ENCODE results near the gene TMEM94. TPM values are rescaled to one million over a fixed set of nuclear protein-coding genes. Genes with fewer than 3 reads are reported as not detected.
A peak's percentile ranks its signal among the peaks of the same experiment; 100 is the strongest.
"Not testable (repeated sequence)": the region's sequence is repeated elsewhere in the genome, so short reads cannot be mapped to it uniquely, and the experiment has no call there.

The TMEM94 gene
- total RNA-seq (2014; rRNA removed; shearing (Covaris generic)), result 50.3 and 53.2 TPM in 2 replicates

DNA sequence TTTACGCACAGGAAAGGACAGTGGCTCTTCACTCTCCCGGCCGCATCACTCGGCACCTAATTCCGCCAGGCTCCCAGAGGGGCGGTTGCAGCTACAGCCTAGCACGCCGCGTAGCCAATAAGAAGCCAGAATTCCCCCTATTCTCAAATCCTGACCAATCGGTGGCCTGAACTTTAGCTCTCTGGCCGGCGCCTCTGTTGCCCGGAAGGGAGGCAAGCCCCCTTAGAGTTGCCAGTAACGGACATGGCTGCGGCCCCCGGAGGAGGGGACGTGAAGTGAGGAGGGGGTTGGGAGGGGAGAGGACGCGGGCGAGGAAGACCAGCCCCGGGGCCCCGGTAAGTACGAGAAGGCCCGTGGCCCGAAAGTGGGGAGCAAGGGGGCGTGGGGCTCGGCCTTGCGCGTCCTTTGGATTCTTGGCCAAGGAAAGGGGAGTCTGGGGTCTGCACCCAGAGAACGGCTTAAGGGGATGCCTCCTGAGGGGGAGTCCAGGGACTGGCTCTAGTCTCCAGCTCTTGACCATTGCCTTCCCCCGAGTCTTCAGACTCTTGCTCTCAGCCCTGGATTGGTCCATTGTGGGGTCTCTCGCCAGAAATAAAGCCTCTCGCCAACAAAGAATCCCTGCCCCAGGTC lies at the start of gene TMEM94:
TSS of gene TMEM94 (plus strand) at position 219 of the 630 bp plus-strand sequence. CDS start 15,271 bp downstream, outside the sequence.
- in situ Hi-C loops (cut with HindIII; ENCODE audit: low sequenced_read_pairs), result no loop called here
- peak; percentile 99 for DNase-seq (ENCODE audit: low spot score)

DNA sequence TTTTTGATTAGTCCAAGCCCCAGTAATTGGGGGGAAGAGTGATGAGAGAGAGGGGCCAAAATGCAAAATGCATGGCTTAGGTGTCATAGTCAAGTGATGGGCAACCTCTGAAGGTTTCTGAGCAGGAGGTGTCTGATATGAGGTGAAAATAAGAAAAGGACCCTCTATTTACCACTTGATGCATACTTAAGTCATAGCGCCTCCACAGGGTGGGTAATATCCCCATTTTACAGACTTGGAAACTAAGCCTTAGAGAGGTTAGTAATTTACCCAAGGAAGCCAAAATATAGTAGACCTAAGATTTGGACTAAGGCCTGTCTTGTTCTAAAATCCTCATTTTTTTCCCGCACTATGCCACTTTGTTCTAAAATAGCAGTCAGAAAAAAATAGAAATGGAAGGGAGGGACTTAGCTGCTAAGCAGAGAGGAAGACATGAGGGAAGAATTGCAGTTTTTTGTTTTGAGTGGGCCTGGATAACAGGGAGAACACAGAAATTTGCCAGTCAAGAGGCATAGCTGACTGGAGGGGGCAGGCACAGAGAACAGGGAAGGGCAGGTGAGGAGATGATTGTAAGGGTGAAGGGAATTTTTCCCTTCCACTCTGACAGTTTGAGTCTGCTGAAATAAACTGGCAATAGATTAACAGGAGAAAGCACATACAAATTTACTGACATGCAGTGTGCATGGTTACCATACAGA lies 48.6 kb upstream of the TMEM94 start:
- in situ Hi-C loops (cut with HindIII; ENCODE audit: low sequenced_read_pairs), result no loop called here

DNA sequence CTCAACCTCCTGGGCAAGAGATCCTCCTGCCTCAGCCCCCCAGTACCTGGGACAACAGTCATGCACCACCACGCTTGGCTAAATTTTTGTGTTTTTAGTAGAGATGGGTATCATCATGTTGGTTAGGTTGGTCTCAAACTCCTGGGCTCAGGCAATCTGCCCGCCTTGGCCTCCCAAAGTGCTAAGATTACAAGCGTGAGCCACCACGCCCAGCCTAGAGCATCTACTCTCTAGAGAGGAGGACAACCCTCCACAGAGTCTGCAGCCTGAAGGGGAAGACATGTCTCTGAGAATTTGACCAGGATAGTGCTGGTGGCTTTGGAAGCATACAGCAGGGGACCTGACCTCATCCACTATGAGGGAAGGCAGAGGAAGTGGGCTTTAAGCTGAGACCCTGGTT lies 46.3 kb upstream of the TMEM94 start:
- in situ Hi-C loops (cut with HindIII; ENCODE audit: low sequenced_read_pairs), result no loop called here
- no peak for DNase-seq (ENCODE audit: low spot score)

More for the DNA sequence above, 48.6 kb upstream of the TMEM94 start:
- no peak for DNase-seq (ENCODE audit: low spot score)

DNA sequence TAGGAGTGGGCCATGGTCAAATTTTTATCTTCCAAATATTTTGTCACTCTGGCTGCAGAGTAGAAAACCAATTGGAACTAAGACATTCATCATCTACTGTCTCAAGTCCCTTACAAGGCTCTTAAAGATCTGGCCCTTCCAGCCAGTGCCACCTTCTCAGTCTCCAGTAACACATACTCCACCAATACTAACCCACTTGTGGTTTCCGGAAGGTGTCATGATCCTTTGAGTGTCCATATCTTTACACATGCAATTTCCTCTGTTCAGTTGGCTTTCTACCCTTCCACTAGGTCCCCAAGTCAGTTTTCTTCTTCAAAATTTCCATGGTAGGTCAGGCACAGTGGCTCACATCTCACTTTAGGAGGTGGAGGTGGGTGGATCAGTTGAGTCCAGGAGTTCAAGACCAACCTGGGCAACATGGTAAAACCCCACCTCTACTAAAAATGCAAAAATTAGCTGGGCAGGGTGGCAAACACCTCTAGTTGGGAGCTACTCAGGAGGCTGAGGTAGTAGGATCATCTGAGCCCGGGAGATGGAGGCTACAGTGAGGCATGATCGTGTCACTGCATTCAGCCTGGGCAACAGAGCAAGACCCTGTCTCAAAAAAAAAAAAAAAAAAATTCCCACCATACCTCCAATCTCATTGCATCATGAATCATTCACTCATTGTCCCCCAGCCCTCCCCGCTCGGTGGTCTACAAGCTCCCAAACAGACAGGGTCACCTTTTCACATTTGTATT lies 44.9 kb upstream of the TMEM94 start:
- DNase-seq (ENCODE audit: low spot score), result no peak
- in situ Hi-C loops (cut with HindIII; ENCODE audit: low sequenced_read_pairs), result no loop called here

DNA sequence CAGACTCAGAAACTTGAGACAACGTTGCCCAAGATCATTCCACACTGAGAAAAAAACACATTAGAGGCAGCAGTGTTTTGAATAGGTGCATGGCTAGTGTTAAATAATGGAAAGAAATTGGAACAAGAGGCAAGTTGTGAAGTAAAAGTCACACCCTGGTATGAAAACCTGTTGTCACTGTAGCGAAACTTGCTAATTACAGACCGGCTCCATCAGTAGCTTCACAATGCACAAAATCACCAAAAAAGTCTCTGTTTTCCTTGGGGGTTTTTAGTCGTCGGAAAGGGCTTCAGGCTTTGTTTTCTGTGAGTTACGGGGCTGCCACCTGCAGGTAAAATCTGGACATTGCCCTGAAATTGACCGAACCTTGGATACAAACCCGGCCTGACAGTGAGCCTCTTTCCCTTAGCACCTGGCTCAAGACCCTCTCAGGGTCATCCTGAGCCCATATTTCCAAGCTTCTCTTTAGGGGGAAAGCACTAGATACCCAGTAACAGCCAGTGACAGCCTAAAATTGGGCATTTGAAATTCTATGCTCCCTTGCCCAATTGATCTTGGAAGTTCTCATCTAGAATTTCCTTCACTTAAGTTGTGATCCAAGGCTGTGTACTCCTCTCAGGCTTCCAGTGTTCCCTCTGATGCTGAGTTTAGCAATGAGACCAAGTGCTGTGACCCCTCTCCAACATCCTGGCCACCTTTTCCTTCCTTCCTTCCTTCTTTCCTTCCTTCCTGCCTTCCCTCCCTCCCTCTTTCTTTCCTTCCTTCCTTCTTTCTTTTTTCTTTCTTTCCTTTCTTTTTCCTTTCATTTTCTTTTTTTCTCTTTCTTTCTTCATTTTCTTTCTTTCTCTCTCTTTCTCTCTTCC lies 43.7 kb upstream of the TMEM94 start:
- peak; percentile 67 for DNase-seq (ENCODE audit: low spot score)
- in situ Hi-C loops (cut with HindIII; ENCODE audit: low sequenced_read_pairs), result no loop called here

DNA sequence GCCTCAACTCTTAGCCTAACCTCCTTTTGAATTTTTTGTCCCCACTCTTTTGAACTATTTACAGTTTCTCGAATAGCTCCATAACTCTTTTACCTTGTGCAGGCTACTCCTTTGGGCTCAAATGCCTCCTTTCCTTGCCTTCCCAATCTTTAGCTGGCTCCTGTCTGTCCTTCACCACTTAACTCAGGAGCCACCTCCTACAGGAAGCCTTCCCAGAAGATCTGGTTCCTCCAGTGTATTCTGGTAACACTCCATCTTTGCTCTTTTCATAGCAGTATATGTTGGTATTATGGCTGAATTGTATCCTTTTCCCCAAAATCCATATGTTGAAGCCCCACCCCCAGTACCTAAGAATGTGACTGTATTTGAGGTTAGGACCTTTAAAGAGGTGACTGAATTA lies 41.9 kb upstream of the TMEM94 start:
- no peak for DNase-seq (ENCODE audit: low spot score)
- in situ Hi-C loops (cut with HindIII; ENCODE audit: low sequenced_read_pairs), result no loop called here

DNA sequence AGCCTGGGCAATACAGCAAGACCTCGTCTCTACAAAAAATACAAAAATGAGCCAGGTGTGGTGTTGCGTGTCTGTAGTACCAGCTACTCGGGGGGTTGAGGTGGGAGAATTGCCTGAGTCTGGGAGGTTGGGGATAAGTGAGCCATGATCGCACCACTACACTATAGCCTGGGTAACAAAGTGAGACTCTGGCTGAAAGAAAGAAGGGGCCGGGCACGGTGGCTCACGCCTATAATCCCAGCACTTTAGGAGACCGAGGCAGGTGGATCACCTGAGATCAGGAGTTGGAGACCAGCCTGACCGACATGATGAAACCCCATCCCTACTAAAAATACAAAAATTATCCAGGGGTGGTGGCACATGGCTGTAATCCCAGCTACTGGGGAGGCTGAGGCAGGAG lies 40.4 kb upstream of the TMEM94 start:
- in situ Hi-C loops (cut with HindIII; ENCODE audit: low sequenced_read_pairs), result no loop called here
- no peak for DNase-seq (ENCODE audit: low spot score)

DNA sequence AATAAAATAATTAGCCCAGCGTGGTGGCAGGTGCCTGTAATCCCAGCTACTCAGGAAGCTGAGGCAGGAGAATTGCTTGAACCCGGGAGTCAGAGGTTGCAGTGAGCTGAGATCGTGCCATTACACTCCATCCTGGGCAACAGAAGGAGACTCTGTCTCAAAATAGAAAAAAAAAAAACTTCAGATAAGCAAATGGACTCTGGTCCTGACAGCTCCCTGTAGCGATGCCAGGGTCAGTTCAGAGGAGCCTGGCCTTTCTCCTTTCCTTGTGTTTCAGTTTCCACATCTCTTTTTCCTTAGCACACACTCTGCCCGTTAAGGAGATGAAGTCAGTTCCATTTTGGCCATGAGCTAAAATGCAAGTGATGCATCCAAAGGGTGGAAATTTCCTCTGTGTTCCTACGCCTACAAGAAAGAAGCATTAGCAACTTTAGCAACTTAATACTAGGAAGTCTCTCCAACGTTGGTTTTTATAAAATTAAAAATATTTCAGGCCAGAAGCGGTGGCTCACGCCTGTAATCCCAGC lies 39.3 kb upstream of the TMEM94 start:
- no peak for DNase-seq (ENCODE audit: low spot score)
- in situ Hi-C loops (cut with HindIII; ENCODE audit: low sequenced_read_pairs), result no loop called here

DNA sequence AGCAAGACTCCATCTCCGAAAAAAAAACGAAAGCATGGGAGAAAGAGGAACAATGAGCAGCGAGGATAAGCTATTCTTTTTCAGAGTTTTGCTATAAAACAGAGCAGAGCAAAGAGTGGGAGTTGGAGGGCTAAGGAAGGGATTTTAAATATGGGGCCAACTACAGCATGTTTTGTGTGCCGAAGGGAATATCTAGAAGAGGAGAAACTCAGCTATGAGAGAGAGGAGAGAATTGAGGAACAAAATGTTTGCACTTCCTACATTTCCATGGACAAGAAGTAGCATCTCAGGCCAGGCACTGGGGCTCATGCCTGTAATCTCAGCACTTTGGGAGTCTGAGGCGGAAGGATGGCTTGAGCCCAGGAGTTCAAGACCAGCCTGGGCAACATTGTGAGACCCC lies 37.9 kb upstream of the TMEM94 start:
- no peak for DNase-seq (ENCODE audit: low spot score)
- in situ Hi-C loops (cut with HindIII; ENCODE audit: low sequenced_read_pairs), result no loop called here

DNA sequence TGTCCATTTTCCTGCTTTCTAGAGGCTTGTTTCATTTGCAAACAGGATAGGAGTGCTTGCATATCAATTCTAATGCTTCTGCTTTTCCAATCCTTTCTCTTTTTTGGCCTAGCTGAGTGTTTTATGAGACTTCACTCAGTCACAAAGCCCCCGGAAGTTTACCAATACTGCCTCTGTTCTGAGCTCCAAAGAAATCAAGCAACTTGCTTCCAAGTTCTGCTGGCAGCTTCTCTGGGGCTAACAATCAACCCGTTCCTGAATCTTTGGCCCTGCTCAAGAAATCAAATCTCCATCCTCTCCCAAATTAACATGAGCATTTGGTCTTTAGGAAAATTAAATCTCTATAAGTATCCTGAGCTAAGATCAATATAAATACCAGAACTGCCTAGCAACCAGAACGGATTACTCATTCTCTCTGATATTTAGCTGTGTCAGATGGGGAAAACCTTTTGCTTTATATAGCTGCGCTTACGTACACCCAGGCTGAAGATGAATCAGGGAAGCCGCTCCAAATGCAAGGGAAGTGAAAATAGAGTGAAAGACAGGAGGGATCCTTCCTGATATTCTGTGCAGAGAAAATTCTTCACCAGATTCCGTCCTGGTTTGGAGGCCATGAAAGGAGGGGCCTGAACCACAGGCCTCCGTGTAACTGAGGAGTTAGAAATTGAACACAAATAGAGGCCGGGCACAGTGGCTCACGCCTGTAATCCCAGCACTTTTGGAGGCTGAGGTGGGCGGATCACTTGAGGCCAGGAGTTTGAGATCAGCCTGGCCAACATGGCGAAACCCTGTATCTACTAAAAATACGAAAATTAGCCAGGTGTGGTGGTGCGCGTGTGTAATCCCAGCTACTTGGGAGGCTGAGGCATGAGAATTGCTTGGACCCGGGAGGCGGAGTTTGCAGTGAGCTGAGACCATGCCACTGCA lies 27.6 kb upstream of the TMEM94 start:
- in situ Hi-C loops (cut with HindIII; ENCODE audit: low sequenced_read_pairs), result no loop called here
- peak; percentile 12 for DNase-seq (ENCODE audit: low spot score)

DNA sequence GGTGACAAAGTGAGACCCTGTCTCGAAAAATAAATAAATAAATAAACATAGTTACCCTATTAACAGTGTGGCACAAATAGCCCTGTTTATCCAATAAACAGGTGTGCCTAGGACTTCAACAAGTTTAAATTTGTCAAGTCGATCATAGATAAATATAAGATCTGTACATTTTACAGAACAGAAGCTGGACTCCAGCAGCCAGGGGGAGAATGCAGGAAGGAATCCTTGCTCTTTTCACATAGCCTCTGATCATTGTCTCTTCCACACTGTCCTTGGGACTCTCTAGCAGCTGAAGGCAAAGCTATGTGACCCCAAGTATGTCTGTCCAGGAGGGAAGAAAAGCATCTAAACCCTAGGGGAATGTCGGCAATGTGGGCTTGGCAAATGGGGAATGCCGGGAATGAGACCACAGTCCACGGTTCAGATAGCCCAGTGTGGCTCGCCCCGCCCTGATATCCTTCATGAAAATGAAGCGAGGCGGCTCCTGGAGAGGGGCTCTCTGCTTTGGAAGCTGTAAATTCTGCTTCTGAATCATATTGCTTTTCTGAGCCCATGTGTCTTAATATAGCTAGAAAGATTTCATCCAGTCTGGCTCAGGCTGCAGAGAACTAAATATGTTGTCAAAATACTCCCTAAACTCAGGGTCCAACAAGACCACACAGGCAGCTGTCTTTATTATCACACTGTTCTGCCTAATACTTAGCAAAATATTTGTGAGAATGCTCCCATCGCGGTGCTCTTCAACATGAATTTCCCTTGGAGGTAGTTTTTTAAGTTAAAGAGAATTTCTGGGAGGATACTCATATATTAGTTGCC lies 26.1 kb upstream of the TMEM94 start:
- in situ Hi-C loops (cut with HindIII; ENCODE audit: low sequenced_read_pairs), result no loop called here

DNA sequence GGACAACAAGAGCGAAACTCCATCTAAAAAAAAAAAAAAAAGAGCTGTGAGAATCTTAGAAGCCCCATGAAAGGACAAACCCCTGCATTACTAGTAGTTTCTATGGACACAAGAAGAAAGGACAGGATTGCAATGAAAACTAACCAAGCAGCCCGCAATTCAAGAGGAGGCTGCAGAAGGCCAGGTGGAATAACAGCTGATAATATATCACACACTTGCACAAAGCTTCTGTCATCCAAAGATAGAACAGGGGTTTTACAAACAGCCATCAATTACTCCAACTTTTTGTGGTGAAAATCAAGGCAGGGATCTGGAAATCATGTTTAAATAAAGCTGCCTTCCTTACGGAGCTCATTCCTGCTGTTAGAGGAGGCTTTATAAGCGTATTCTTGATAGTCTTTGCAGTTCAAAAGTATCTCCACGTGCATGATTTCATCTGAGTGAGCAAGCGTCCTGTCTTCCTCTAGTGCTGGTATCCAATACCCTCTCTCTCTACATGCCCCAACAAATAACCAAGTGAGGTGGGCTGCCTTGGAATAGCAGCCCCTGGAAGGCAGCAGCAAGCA lies 23.1 kb upstream of the TMEM94 start:
- in situ Hi-C loops (cut with HindIII; ENCODE audit: low sequenced_read_pairs), result no loop called here
- DNase-seq (ENCODE audit: low spot score), result no peak

More for the DNA sequence above, 26.1 kb upstream of the TMEM94 start:
- peak; percentile 48 for DNase-seq (ENCODE audit: low spot score)

DNA sequence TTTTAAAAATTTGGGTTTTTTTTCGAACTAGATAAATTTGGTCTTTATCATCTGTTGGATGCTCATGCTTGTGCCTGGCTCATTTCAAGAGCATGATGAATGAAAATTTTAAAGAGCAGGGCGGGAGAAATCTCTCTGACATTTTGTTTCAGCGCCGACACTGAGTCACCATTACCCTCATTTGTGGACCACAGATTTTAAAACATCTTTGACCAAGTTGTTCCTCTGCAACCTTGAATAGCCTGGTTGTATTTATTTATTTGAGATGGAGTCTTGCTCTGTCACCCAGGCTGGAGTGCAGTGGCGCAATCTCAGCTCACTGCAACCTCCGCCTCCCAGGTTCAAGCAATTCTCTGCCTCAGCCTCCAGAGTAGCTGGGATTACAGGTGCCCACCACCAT lies 22.0 kb upstream of the TMEM94 start:
- DNase-seq (ENCODE audit: low spot score); in situ Hi-C loops (cut with HindIII; ENCODE audit: low sequenced_read_pairs): not testable (repeated sequence)

DNA sequence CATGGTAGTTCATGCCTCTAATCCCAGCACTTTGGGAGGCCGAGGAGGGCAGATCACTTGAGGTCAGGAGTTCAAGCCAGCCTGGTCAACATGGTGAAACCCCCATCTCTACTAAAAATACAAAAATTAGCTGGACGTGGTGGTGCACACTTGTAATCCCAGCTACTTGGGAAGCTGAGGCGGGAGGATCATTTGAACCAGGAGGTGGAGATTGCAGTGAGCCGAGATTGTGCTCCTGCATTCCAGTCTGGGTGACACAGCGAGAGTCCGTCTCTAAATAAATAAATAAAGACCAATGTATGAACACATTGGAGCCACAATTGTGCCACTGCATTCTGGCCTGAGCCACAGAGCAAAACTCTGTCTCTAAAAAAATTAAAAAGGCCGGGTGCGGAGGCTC lies 19.0 kb upstream of the TMEM94 start:
- in situ Hi-C loops (cut with HindIII; ENCODE audit: low sequenced_read_pairs); DNase-seq (ENCODE audit: low spot score): not testable (repeated sequence)

DNA sequence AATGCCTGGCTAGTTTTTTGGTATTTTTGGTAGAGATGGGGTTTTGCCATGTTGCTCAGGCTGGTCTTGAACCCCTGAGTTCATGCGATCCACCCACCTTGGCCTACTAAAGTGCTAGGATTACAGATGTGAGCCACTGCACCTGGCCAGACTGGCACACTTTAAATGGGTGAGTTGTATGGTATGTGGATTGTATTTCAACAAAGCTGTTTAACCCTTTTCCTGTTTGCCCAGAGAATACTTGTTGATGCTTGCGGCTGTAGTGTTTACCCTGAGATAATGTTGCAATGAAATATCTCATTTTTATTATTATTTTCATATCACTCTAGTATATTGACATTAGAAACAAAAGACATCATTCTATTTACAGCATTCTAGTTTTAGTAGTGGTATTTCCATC lies 17.1 kb upstream of the TMEM94 start:
- no peak for DNase-seq (ENCODE audit: low spot score)

DNA sequence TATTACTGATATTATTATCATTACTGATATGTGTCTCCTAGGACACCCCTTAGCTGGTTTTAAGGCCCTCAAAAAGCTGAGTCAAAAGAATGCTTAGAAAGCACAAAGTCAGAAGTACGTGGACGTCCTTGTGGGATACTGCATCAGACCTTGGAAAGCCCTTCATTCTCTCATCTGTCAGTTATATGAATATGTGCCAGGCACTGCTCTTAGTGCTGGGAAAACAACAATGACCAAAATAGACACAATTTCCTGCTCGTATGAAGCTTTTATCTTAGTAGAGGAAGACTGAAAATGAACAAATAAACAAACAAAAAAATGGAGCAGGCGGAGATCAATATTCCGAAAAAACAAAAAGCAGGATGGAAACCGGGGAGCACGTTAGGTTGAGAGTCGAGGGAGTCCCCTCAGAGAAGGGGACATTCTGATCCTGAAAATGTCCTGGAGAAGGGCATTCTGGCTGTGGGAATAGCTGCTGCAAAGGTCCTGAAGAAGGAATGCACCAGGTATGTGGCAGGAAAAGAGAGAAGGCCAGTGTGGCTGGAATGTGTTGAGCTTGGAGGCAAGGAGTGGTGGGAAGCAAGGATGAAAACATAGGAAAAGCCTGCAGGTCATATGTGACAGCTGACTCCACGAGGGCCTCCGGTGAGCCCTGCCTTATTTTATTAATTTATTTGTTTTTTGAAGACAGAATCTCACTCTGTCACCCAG lies 15.5 kb upstream of the TMEM94 start:
- no peak for DNase-seq (ENCODE audit: low spot score)
- in situ Hi-C loops (cut with HindIII; ENCODE audit: low sequenced_read_pairs), result no loop called here

More for the DNA sequence above, 17.1 kb upstream of the TMEM94 start:
- in situ Hi-C loops (cut with HindIII; ENCODE audit: low sequenced_read_pairs), result no loop called here

All from G401 (cell line).